ENCODE measurements around the gene XAGE1B. TPM values are rescaled to one million over a fixed set of nuclear protein-coding genes. Genes with fewer than 3 reads are reported as not detected.

The XAGE1B gene
- total RNA-seq, 1 donor from 2014 or later = not detected

Other genes with a start within 250 kb of the XAGE1B start
- gene XAGE2, start 148.0 kb downstream of the XAGE1B start, total RNA-seq = not detected in 2 replicates
- gene XAGE1A, start 21.3 kb downstream of the XAGE1B start, total RNA-seq = not detected in 2 replicates
- gene SSX7, start 137.8 kb upstream of the XAGE1B start, total RNA-seq = not detected in 2 replicates
- not detected in 2 replicates for gene SSX2, start 190.1 kb upstream of the XAGE1B start, total RNA-seq
- not detected in 2 replicates for gene SSX2B, start 234.2 kb upstream of the XAGE1B start, total RNA-seq